GM21447 (cell line): Measurements from ENCODE around the gene RPS21.
"Not testable (repeated sequence)": the region's sequence is repeated elsewhere in the genome, so short reads cannot be mapped to it uniquely, and the experiment has no call there.

ENCODE experiments used
- ATAC-seq: cut with Tn5 transposase; IDR thresholded peaks from one replicate; pipeline ENCODE4 v1.9.1; 2021; ENCODE audit not compliant: unreplicated experiment

The RPS21 gene

DNA sequence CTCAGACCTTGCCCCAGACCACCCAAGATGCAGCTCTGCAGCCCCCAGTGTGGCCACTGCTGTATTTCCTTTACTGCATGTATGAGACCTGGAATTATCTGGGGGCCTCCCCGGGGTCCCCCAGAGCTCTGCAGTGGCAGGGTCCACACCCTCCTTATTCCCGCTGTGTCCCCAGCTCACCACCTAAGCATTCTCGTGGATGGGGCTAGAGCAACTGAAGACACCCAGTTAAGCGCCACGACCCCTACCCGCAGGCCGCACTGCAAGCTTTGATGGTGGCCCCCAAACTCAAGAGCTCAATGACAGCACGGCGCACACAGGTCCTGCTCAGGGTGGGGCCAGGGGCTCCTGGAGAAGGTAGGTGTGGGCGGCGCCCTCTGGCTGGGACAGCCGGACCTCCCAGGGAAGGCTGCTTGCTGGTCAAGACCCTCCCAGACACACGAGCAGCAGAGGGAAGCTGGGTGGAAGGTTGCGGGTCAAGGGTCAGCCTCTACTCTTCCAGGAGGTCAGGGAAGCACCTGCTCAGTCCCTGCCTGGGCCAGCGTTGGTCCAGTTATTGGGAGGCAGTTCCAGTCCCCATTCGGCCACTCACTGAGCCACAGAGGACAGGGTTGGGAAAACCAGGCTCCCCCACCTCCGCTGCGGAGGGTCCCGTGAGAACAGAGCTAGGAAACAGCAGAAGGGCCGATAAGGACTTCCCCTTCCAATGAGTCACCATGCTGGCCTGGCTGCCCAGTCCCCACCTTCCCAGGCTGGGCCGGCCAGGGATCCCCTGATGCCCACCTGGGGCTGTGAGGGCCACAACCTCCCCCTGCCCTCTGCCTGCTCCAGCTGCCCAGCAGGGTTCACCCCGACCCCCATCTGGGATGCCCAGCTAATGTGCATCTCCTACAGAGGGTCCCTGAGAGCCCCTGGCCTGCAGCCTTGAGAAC lies 22.7 kb upstream of the RPS21 start:
- ATAC-seq, result no peak

DNA sequence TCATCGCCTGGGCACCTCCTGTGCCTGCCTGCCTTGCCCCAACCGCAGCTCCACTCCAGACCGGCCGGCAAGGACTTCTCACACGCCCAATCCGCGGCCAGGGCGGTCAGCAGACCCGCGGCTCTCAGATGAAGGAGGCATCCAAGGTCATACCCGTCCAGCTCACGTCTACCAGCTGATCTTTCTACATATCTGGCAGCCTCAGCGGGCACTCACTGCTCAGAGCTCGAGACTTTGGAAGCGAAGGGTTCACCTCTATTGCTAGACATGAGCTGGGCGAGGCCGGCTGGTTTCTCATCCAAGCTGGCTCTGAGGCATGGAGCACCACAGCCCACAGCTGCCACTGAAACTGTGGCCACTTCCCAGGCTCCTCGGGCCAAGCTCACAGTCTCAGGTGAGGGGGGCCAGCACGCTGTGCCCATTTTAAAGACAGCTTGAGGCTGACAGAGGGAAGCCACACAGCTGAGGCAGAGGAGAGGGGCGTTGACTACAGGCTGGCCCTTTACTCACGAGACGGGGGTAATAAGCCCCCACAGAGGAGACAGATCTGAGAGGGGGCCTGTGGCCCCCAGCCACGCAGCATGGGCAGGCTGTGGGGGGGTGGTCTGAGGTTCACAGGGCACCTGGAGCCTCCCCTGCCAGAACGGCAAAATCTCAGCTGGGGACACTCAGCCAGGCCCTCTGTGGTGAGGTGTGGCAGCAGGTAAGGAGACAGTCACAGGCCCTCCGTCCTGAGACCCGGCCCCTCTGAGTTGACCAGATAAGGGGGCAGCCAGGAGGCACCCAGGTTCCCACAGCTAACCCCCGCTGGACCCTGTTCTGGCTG lies 21.8 kb upstream of the RPS21 start:
- no peak for ATAC-seq

DNA sequence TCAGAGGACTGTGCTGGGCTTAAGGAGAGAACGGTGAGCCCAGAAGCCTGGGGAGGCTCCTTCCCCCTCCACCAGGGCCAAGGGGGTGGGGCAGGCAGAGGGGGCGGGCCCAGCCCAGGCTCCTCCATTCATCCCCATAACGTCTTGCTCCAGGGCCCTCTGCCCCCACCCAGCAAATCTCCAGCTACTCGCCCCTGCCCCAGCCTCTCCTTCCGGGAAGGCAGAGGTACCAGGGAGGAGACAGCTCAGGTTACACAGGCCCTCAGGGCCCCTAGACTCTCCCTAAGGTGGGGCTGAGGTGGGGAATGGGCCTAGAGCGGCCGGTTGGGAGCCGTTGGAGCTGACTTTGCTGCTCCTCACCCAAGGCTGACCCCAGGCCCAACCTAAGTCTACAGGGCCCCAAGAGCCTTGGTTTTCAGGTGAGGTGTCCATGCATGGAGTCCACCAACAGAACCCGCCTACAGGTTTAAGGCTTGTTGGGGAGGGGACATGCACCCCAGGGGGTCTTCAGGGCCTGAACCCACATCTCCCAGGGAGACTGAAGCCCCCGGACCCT lies 21.0 kb upstream of the RPS21 start:
- ATAC-seq, result no peak

DNA sequence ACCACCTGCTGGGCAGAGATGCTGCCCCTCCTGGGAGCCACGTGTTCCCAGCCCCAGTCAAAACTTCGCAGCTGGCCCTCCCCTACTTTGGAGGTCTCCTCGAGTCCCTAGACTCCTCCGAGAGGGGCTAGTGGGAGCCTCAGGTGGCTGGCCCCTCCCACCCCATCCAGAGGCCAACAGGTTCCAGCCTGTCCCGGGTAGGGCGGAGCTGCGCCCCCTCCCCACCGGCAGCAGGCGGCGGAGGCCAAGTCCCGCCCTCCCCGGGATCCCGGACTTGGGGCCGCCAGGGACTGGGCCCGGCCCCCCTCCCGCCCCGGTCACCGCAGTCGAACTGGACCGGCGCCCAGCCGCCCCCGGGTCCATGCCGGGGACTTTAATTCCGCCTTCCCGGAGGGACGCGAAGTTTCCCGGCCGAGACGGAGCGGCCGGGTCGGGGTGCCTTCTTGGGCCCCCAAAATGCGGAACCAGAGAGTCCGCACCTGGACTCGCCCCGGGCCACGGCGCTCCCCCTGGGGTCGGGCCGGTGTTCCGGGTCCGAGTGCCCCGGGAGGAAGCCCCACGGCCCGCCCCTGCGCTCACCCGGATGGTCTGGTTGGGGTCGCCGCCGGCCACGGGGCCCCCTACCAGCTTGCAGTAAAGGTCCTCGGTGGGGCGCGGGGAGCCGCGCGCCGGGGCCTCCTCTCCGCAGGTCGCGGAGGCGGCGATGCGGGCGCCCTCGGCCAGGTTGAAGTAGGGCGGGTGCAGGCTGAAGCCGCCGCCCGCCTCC lies 20.4 kb upstream of the RPS21 start:
- ATAC-seq, result no peak

DNA sequence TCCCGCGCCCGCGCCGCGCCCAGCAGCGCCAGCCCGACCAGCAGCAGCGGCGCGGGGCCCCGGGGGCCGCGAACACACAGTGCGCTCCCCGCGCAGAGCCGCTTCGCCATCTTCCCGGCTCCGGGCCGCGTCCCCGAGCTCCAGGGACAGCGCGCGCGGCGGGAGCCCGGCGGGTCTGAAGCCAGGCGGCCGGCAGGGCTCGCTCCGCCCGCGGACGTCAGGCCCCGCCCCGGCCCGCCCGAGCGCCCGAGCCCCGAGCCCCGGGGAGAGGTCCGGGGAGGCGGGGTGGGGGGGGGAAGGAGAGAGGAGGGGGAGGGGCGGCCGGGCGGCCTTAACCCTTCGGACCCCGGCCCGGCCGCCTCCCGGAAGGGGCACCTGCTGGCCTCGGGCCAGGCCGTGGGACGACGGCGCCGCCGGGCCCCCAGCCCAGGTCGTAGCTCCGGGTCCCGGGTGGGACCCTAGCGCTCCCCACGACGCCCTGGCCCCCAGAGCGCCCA lies 19.7 kb upstream of the RPS21 start, which contains the start of gene LAMA5:
LAMA5 (minus strand) TSS at position 177 of the 497 bp plus-strand sequence; CDS start at position 110, 67 bp downstream.
- ATAC-seq, result no peak

DNA sequence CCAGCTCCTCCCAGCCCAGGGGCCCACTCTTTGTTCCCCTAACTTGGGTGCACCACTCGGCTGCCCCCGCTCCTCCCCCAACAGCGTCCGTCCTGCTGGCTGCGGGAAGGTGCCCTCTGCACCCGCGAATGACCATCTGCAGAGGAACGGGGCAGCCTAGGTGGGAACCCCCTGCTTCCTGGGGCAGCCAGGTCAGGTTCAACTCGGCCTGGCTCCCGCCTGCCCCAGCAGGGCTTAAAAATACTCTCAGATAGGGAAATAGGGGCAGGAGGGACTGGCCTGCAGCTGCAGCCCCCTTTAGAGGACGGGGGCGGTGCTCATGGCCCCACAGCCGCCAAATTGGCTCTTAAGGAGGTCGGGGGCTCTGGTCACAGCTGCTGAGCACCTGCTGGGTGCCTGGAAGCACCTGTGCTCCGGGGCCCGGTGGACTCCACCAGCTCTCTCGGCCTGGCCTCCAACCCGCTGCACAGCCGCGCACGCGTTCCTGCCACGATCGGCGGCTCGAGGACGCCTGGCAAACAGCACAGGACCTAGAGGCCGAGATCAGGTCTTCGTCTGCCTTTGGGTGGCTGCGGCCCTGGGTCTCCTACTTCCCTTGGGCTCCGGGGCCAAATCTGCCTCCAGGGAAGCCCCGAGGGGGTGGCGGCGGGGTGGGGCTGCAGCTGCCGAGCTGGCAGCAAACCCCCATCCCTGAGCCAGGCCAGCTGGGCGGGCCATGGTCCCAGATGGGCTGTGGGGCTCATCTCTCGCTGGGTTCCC lies 19.1 kb upstream of the RPS21 start:
- ATAC-seq, result no peak

DNA sequence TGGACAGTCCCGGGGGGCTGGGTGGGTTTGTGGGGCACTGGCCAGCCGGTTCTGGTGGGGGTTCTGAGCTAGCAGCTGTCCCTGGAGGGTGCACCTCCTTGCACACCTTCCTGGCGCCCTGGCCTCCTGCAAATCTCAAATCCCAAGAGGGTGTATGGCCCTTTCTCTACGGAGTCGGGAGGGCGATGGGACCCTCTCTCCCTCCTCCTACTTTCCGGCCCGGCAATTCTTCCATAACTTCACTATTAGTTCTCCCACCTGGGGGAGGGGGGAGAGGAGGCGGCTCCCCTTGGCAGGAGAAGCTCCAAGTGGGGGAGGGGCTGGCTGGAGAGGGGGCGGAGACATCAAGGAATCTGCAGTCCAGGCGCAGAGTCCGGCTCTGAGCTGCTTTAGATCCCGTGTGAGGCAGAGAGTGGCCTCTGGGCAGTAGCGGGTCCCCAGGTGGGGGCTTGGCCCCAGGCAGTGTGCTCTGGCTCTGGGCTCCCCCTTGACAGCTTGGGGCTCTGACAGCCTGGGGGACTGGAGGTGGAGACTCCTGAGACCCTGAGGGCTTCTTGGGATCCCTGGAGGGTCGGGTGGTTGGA lies 18.4 kb upstream of the RPS21 start:
- ATAC-seq, result no peak

DNA sequence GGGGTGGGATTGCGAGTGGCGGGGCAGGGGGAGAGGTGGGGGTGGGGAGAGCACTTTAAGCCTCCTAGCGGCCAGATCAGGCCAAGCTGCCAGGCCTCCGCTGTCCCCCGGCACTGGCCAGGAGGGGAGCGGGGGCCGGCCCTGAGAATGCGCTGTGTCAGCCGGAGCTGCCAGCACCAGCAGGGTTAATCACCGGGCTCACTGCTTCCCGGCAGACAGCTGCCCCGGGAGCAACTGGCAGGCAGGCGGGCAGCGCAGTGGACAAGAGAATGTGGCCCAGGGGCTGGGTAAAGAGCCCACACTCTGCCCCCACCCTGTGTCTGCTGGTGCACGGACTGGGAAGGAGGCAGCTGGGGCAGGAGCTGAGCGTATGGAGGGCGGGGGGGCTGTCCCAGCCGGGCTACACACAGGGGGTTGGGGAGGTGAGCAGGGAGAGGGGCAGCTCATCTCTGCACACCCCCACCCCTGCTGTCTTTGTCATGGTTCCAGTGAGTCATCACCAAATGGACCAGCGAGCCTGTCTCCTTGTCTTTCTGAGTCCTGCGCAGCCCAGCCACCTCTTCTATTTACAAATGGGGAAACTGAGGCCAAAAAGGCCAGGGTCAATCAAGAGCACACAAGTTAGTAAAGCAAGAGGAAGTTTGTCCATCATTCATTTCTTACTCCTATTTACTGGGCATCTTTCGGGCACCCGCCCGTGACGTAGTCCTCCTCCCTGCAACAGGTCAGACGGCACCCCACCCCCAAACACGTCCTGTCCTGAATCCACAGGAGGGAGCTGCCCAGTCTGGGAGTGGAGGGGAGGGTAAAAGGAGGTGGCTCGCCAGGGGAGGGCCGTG lies 17.7 kb upstream of the RPS21 start:
- no peak for ATAC-seq

DNA sequence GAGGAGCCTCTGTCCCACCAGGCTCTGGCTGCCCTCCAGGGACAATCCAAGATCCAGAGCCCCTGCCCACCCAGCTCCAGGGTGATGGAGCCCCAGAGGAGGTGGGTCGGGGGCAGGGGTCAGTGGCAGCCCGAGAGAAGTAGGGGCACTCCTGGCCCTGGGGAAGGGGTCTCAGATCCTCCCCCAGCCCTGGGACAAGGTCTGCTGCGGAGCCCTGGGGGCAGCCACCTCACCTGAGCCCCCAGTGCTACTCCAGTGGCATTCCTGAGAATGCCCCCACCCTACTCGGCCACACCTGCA lies 17.1 kb upstream of the RPS21 start:
- no peak for ATAC-seq

DNA sequence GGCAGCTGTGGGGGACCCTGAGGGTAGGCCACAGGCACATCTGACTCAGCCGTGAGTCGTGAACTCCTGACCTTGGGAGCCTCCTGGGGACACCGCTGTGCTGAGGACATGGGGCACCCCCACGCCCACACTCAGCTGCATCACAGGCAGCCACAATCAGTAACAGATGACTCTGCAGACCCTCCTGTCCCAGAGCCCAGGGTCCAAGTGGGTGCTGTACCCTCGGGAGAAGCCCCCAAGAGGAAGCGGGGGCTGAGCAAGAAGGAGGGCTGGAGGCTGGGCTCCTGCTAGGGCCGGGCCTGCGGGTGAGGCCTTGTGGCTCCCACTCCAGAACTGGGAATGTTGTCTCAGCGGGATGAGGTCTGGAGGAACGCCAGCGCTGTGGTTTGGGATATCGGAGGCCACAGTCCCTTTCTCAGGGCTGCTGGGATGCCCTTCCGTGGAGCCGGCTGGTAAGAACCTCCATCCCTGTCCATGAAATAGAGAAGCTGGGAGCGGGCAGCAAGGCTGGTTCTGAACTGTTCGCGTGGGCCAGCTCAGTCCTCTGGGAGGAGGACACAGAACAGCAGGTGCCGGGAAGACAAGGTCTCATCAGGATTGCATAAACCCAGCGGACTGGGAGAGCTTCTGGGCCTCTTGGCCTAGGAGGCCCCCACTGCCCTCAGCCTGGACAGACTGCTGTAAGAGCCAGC lies 16.6 kb upstream of the RPS21 start:
- no peak for ATAC-seq

DNA sequence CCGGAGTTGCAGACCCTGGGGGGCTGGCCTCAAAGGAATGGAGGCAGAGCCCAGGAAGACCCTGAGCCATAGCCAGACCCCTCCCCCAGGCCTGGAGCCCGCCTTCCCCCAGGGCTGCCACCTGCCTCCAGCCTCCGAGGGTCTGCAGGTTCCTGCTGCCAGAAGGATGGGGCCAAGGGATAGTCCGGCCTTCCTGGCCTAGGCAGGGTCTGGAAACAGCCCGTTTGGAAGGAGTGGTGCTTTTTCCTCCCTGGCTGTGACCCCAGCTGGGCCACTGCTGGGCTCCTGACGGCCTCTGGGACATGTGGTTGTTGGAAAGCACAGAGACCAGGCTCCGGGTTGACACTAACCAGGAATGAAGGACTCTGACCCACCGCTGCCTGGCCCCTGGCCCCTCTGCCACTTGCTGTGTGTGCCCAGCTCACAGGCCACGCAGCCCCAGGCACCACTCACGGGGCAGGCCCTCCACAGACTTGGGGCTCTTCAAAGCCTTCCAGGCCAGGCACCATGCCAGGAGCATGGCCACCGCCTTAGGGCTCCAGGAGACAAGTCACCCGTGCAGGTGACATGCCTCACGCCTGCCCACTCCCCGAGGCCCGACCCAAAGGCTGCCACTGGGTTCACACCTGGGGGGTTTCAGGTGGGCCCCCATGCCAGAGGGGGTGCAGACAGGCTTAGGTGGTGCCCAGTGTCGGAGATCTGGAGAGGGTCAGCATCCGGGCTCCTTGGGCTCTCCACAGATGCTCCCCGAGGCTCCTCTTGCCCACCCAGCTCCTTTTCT lies 15.9 kb upstream of the RPS21 start:
- ATAC-seq, result no peak

DNA sequence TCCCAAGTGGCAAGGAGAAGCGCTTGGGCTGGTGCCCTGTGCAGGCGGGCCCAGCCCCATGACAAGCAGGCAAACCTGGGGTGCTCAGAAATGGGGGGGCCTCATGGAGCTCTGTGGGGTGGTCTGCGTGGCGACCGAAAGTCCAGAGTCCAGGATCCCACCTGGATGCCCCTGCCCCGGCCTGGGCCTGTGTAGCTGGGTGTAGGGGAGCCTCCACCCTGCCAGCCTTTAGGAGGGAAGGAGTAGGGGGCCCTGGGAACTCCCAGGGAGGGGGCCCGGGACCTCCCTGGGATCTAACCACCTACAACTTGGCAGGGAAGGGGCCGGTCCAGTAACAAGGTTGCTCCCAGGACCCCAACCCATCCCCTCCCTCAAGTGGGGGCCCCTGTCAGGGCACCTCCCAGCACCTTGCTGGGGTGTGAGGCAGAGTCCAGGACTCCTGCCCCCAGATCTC lies 15.3 kb upstream of the RPS21 start:
- no peak for ATAC-seq

DNA sequence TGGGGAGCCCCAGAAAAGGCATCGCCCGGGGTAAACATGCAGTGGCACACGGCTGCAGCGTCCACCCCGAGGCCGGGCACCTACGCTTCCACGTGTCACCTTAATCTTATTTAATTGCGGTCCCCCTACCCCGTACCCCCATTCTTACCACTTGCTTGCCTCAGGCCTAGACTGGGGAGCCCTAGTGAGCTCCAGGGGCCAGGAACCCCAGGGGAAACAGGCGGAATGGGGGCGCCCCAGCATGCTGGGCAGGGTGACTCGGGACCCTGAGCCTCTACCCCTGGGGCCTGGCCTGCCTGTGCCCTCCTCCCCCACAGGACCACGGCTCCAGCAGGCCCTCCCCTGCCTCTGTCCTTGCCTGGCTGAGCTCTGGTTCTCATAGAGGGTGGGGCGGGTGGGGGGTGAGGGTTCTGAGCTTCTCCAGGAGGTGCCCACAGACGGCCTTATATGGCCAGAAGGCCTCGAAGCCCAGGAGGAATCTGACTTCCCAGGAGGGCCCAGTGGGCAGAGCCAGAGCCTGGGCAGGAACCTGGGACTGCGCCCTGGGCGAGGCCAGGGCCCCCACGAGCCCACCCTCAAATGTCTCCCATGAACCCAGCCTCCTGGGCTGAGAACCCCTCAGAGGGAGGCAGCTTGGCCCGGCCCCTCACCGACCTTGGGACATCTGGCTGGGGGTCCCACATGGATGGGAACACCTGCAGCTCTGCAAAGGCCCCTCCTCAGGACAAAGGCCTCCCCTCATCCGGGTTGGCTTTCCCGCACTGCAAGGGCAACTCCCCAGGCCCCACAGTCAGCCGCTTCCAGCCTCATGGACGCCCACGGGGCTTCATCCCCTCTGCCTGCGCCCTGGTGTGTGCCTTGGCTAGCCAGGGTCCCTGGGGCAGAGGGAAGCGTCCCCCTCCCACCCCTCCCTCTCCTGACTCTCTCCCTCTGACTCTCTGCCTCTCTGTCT lies 14.6 kb upstream of the RPS21 start:
- ATAC-seq, result no peak

DNA sequence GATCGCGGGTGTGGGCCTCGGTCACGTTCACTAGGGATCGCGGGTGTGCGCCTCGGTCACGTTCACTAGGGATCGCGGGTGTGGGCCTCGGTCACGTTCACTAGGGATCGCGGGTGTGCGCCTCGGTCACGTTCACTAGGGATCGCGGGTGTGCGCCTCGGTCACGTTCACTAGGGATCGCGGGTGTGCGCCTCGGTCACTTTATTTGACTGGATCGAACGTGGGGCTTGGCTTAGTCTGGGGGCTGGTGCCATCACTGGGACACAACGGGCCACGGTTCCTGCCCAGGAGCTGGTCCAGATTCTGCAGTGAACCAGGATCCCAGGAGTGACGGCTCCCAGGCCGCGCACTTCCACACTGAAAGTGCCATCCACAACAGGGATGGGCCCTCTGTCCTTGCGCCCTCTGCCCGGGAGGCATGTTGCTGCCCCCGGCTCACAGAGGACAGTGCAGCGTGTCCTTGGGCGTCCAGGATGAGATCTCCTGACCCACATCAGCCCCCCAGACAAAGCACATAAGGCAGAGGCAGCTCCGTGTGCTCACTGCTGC lies 13.2 kb upstream of the RPS21 start:
- not testable (repeated sequence) for ATAC-seq

DNA sequence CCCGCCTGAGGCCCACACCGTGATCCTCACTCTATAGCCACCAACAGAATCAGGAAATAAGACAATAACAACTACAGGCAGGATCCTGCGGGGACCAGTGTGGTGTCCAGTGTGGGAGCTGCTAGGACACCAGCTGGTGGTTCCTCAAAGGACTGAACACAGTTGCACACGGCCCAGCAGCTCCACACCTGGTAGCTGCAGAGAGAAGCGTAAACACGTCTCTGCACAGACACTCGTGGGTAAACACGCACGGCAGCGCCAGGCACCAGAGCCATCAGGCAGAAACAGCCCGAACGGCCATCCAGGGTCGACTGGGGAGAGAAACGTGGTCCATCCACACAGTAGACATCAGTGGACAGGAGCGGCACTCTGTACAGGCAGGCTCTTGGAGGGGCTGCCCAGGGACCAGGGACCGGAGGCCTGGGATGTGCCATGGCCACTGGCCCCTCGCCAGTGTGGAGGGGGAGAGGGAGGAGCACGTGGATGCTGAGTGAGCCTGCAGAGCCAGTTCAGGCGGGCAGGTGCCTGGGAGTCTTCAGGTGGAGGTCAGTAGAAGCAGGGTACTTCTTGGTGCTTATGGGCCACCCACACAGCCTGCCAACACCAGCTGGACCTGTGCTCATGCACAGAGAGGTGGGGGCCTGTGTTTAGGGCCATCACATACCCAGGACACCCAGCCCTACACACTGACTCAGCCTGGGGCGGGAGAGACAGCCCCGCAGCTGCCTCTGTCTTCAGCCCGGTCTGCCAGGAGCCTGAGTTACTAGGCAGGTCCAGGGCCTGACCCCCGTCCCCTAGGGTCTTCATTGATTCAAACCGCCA lies 12.4 kb upstream of the RPS21 start:
- no peak for ATAC-seq
